Right lobe of liver (tissue), 4 donors: ENCODE data around the gene GNL3.

Experiments
- CTCF ChIP-seq, 4 donors: fragments of 200-600 bp in 3 of 4; fragments of 450-650 bp in 1 of 4; IDR thresholded peaks; one replicate each; pipeline versions ENCODE4 v1.5.1 to v1.8.0; 2016 to 2022; ENCODE audit warnings: antibody characterized with exemption in 4 of 4, mild to moderate bottlenecking in 2 of 4
- POLR2A ChIP-seq: fragments of 450-650 bp; IDR thresholded peaks from one replicate; pipeline ENCODE4 v1.6.1; 2017; ENCODE audit warnings: antibody characterized with exemption, mild to moderate bottlenecking
- donor health status: DM: no; HTN: no; CAD: no.
- donor health status: DM: no; HTN: no; CAD: no.
- donor health status: DM: no; HTN: yes; CAD: no.

GRCh38 chr3:52681596-52681995 is 4.2 kb upstream of the GNL3 start:
- TF ChIP-seq CTCF (IDR thresholded peaks at IDR 0.05) (no peak), POLR2A (no peak)
